Right atrium auricular region (tissue), 2 donors: Measurements from ENCODE around the gene ZBTB18. TPM values are rescaled to one million over a fixed set of nuclear protein-coding genes. Genes with fewer than 3 reads are reported as not detected.

Experiments used
- DNase-seq: peaks from one replicate; pipeline ENCODE4 v3.0.0-alpha.2; 2019; ENCODE audit warnings: low spot score
- H3K27ac ChIP-seq, 2 donors: fragments of 200-600 bp; sonication (generic); 1 replicate in 1 of 2; 2 replicates in 1 of 2; pipeline ENCODE4 v1.5.1; 2016 to 2019
- H3K27me3 ChIP-seq, 2 donors: fragments of 200-600 bp; sonication (generic); one replicate each; pipeline versions ENCODE4 v1.5.1 to v1.6.0; 2017 to 2019
- H3K36me3 ChIP-seq: fragments of 200-600 bp; sonication (generic); one replicate; pipeline ENCODE4 v1.5.1; 2016
- H3K4me1 ChIP-seq, 2 donors: fragments of 200-600 bp; sonication (generic); one replicate each; pipeline versions ENCODE4 v1.5.1 to v1.6.0; 2017 to 2019
- H3K4me3 ChIP-seq, 2 donors: fragments of 200-600 bp; sonication (generic); 1 replicate in 1 of 2; 2 replicates in 1 of 2; pipeline ENCODE4 v1.5.1; 2017 to 2019; ENCODE audit warnings: mild to moderate bottlenecking in 1 of 2, moderate library complexity in 1 of 2
- H3K9me3 ChIP-seq, 2 donors: fragments of 200-600 bp; sonication (generic); one replicate each; pipeline ENCODE4 v1.5.1; 2019
- total RNA-seq, 2 donors: library from RNA; depleted of rRNA; stranded (reverse); fragments of >200 nt; gene quantifications; one replicate each; pipeline ENCODE4 v1.1.0, GENCODE V29; 2016
- TF ChIP-seq, protein P1 (sequence below), 2 donors: fragments of 200-600 bp; sonication (generic); IDR thresholded peaks; one replicate each; pipeline ENCODE4 v1.5.1; 2019; ENCODE audit warnings: antibody characterized with exemption in 2 of 2

Gene ZBTB18
- total RNA-seq, 2 donors from 2014 or later = 14.9 to 19.7 TPM

DNA sequence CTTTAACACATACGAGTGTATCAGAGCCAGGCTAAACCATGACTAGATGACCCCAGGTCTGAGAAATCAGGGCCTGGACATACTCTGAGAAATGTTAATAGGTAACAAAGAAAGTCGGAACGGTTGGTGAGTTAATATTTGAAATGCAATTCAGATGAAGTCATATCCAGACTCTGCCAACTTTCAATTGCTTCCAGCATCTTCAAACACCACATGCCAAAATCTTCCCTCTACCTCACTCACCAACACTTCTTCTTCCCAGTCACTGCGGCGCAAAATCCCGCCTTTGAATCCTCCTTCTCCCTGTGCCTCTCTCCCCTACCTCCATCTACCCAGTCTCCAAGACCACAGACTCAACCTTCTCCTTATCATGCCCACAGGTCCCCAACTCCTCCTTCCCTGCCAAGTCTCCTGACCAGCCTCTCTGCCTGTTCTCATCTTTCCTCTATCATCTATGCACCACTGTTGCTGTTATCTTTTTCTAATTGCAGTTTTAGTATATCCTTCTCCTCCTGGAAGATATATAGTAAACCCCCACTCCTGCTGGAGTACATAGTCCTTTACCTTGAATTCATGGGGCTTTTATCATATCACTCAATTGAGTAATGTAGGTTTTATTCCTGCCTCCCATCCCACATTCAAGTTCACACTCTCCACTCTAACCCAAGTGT is 41.3 kb downstream of the ZBTB18 start:
- Histone ChIP-seq H3K27ac (no peak overlapping the region), H3K27me3 (no peaks in the 10 kb centered on the region), H3K9me3 (no peaks in the 10 kb centered on the region), H3K4me1 (no peaks in the 10 kb centered on the region), H3K36me3 (no peaks in the 10 kb centered on the region), H3K4me3 (no peak overlapping the region)
- TF ChIP-seq, protein P1, sequence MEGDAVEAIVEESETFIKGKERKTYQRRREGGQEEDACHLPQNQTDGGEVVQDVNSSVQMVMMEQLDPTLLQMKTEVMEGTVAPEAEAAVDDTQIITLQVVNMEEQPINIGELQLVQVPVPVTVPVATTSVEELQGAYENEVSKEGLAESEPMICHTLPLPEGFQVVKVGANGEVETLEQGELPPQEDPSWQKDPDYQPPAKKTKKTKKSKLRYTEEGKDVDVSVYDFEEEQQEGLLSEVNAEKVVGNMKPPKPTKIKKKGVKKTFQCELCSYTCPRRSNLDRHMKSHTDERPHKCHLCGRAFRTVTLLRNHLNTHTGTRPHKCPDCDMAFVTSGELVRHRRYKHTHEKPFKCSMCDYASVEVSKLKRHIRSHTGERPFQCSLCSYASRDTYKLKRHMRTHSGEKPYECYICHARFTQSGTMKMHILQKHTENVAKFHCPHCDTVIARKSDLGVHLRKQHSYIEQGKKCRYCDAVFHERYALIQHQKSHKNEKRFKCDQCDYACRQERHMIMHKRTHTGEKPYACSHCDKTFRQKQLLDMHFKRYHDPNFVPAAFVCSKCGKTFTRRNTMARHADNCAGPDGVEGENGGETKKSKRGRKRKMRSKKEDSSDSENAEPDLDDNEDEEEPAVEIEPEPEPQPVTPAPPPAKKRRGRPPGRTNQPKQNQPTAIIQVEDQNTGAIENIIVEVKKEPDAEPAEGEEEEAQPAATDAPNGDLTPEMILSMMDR (IDR thresholded peaks at IDR 0.05) = no peak
- no peak for DNase-seq

DNA sequence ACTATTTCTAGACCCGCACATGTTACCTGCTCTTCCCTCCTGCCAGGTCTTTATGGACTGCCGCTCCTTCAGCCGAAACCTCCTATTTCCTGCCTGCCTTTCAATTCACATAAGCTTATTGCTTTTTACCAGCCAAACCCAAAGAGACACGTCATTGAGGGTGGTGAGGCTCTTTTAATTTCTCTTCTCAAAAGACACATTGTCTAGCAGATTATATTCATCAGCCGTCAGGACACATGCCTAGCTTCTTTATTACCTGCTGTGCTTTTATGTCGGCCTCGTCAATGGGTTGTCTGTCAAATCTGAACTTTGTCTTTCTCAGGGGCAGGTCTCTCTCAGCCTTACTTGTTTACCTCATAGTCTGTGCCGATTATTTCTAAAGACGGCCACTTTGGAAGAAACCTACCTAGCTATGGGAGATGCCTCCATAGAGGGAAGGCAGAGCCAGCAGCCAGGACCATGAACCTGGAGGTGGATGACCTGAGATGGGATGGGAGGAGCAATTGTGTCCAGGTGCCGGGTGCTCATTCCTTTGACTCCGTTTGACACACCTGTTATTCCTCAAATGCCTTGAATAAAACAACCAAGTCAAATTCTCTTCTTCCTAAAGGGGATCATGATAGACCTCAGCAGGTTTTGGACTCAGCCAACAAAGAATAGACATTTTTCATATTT is 42.0 kb downstream of the ZBTB18 start:
- DNase-seq = no peak
- Histone ChIP-seq H3K4me1 (no peaks in the 10 kb centered on the region), H3K9me3 (no peaks in the 10 kb centered on the region), H3K36me3 (no peaks in the 10 kb centered on the region), H3K27me3 (no peaks in the 10 kb centered on the region), H3K27ac (no peak overlapping the region), H3K4me3 (no peak overlapping the region)
- TF ChIP-seq, protein P1 (IDR thresholded peaks at IDR 0.05) = no peak

DNA sequence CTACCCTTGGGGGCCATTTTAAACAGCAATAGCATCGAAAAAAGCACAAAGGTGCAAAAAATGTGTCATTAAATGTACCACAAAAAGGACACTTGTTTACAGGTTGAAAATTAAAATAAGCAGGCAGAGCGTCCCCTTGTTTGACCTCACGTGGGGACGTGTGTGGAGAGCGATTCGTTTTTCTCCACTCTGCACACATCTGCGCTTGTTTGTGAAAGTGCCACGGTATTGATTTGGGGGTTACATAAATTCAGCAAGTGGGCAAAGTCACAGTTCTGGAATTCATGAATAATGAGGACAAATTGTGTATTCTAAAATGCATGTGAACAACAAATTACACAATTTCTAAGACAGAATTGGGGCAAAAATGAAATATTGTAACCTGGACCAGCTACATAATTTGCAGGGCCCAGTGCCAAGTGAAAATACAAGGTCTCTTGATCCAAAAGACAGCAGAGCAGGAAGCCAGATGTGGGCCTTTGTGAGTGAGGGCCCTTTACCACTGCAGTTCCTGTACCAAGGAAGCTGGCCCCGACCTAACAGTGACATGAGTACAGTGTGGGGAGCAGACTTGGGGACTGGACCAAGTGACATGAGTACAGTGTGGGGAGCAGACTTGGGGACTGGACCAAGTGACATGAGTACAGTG is 43.9 kb downstream of the ZBTB18 start:
- no peaks in the 10 kb centered on the region for H3K36me3 ChIP-seq
- H3K9me3 ChIP-seq = no peaks in the 10 kb centered on the region
- no peaks in the 10 kb centered on the region for H3K4me1 ChIP-seq
- no peak overlapping the region for H3K27ac ChIP-seq
- no peak for DNase-seq
- H3K27me3 ChIP-seq = no peaks in the 10 kb centered on the region
- H3K4me3 ChIP-seq = no peak overlapping the region
- TF ChIP-seq, protein P1 (IDR thresholded peaks at IDR 0.05) = no peak

DNA sequence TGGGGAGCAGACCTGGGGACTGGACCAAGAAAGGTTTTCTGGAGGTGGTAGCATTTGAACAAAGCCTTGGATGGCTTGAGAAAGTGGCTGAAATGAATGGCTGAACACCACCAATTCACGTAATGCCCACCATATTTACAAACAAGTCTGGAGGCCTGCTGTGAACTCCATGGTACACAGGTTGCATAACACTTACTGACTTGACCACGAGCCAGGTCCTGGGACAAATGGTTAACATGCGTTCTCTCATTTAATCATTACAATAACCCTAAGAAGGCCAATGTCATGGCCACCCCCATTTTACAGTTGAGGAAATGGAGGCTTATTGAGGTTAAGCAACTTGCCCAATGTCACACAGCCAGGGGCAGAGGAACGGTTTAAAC is 44.4 kb downstream of the ZBTB18 start:
- Histone ChIP-seq H3K36me3 (no peaks in the 10 kb centered on the region), H3K4me1 (no peaks in the 10 kb centered on the region), H3K27ac (no peak overlapping the region), H3K27me3 (no peaks in the 10 kb centered on the region), H3K9me3 (no peaks in the 10 kb centered on the region), H3K4me3 (no peak overlapping the region)
- no peak for DNase-seq
- TF ChIP-seq, protein P1 (IDR thresholded peaks at IDR 0.05) = no peak

DNA sequence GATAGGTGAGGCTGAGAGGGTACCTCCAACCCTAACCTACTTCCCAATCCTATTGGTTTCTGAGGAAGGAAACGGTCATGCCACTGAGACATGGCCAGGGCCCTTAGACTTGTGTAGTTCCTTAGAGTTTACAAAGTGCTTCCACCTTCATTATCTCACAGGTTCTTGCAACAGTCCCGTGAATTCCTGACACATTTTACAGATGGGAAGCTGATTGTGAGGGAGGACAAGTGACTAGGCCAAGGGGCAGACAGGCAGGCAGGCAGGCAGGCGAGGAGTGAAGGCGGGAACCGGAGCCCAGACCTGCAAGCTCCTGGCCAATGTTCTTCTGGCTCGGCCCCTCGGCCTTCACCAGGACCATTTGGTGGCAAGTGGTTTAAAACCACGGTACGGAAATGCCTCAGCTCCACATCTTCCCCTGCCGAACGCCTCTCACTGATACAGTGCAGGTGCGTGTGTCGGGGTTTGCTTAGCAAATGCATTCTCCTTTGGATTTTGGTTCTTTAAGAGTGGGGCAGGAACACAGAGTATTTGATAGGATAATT is 45.1 kb downstream of the ZBTB18 start:
- H3K4me1 ChIP-seq = no peaks in the 10 kb centered on the region
- H3K27me3 ChIP-seq = no peaks in the 10 kb centered on the region
- no peak overlapping the region for H3K4me3 ChIP-seq
- H3K9me3 ChIP-seq = no peaks in the 10 kb centered on the region
- TF ChIP-seq, protein P1 (IDR thresholded peaks at IDR 0.05) = no peak
- no peak overlapping the region for H3K27ac ChIP-seq
- H3K36me3 ChIP-seq = no peaks in the 10 kb centered on the region
- DNase-seq = no peak
